ENCODE measurements around the gene ENO1.
A peak's percentile ranks its signal among the peaks of the same experiment; 100 is the strongest.

ENO1 gene

GRCh38 chr1:8870616-8871538, 7.6 kb downstream of the ENO1 start:
- DNase-seq (ENCODE audit: low read depth), result no peak

DNA sequence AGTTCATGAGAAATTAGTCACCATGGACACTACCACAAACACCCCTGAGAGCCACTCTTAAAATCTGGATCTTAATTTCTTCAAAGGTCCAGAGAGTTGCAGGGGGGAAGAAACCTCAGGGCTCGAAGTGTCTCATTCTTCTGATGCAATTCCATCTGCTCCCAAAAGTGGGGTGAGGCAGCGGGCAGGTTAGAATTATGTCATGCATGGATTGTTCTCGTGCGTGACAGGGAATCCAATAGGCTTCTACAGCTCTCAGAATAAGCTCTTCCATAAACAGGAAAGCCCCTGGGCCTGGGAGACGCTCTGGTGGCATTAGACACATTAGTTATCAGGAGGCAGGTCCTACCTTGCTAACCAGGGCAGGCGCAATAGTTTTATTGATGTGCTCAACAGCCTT, 8.4 kb downstream of the ENO1 start:
- DNase-seq (ENCODE audit: low read depth), result no peak

- no peak for DNase-seq (ENCODE audit: low read depth)
Observed at GRCh38 chr1:8867878-8868567, 10.5 kb downstream of the ENO1 start.

- no peak for DNase-seq (ENCODE audit: low read depth)
Observed at GRCh38 chr1:8866792-8867415, 11.6 kb downstream of the ENO1 start.

DNA sequence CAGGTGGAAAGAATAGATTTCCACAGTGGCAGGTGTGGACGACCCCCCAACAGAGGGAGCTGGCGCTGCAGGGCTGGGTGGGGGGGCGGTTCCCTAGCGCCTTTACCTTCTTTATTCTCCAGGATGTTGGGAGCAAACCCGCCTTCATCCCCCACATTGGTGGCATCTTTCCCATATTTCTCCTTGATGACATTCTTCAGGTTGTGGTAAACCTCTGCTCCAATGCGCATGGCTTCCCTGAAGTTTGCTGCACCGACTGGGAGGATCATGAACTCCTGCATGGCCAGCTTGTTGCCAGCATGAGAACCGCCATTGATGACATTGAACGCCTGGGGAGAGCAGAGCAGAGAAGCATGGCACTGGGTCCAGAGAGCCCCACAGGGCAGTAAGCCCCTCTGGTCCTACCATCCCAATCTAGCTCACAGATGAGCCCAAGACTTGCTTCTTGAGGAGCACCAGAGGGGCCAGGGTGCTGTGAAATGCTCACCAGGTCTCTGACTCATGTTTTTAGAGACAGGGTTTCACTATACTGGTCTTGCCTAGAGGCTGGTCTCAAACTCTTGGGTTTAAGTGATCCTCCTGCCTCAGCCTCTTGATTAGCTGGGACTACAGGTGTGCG, 12.2 kb downstream of the ENO1 start:
- no peak for DNase-seq (ENCODE audit: low read depth)

- no peak for DNase-seq (ENCODE audit: low read depth)
Observed at GRCh38 chr1:8864713-8865344, 13.7 kb downstream of the ENO1 start.

GRCh38 chr1:8863794-8864233, 14.7 kb downstream of the ENO1 start:
- DNase-seq (ENCODE audit: low read depth), result no peak

DNA sequence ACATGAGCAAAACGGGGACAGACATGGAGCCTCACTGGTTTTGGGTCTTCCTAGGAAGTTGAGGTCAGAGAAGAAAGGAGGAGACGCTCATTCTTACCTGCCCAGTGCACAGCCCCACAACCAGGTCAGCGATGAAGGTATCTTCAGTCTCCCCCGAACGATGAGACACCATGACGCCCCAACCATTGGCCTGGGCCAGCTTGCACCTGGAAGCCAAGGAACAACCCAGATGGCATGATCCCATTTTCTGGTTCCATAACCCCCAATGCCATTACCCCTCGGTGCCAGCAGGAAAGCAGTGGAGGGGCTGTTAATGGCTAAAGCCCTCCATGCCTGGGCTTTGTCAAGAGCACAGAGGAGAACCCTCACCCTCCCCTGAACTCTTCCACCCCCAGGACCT, 15.3 kb downstream of the ENO1 start:
- no peak for DNase-seq (ENCODE audit: low read depth)

- no peak for DNase-seq (ENCODE audit: low read depth)
Observed at GRCh38 chr1:8862528-8862927, 16.0 kb downstream of the ENO1 start.

- DNase-seq (ENCODE audit: low read depth), result no peak
Observed at GRCh38 chr1:8860738-8861516, 17.6 kb downstream of the ENO1 start.

DNA sequence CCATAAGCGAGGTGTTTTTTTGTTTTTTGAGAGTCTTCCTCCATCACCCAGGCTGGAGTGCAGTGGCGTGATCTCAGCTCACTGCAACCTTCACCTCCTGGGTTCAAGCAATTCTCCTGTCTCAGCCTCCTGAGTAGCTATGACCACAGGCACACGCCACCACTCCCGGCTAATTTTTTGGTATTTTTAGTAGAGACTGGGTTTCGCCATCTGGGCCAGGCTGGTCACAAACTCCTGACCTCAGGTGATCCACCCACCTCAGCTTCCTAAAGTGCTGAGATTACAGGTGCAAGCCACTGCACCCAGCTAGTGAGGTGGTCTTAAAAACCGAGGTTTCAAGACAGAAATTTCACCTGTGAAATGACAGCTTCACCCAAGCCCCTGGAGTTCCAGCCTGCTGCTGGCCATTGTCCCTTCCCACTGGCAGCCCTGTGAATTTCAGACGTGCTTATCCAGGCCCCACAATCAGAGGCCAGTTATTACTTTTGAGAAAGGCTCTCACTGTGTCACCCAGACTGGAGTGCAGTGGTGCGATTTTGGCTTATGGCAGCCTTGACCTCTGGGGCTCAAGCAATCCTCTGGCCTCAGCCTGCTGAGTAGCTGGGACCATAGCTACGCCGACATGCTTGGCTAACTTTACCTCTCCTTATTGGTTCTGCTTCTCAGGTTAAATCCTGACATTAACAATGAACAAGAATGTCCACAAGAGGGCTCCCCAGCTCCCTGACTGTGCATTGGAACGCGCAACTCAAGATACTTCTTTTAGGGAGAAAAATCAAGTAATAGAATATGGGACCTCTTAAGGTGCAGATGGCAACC, 19.4 kb downstream of the ENO1 start:
- DNase-seq (ENCODE audit: low read depth), result no peak

- DNase-seq (ENCODE audit: low read depth), result no peak
Observed at GRCh38 chr1:8858112-8858668, 20.3 kb downstream of the ENO1 start.

GRCh38 chr1:8856689-8857412, 21.6 kb downstream of the ENO1 start:
- no peak for DNase-seq (ENCODE audit: low read depth)

- no peak for DNase-seq (ENCODE audit: low read depth)
Observed at GRCh38 chr1:8854240-8854639, 24.2 kb downstream of the ENO1 start.

DNA sequence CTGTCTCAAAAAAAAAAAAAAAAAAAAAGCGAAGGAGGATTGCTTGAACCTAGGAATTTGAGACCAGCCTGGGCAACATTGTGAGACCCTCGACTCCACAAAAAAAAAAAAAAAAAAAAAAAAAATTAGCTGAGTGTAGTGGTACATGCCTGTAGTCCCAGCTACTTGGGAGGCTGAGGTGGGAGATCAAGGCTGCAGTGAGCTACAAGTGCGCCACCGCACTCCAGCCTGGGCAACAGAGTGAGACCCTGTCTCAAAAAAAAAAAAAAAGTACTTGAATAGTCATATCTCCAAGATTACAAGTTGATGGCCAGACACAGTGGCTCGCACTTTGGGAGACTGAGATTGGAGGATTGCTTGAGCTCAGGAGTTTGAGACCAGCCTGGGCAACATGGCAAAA, 27.4 kb downstream of the ENO1 start:
- DNase-seq (ENCODE audit: low read depth), result no peak

DNA sequence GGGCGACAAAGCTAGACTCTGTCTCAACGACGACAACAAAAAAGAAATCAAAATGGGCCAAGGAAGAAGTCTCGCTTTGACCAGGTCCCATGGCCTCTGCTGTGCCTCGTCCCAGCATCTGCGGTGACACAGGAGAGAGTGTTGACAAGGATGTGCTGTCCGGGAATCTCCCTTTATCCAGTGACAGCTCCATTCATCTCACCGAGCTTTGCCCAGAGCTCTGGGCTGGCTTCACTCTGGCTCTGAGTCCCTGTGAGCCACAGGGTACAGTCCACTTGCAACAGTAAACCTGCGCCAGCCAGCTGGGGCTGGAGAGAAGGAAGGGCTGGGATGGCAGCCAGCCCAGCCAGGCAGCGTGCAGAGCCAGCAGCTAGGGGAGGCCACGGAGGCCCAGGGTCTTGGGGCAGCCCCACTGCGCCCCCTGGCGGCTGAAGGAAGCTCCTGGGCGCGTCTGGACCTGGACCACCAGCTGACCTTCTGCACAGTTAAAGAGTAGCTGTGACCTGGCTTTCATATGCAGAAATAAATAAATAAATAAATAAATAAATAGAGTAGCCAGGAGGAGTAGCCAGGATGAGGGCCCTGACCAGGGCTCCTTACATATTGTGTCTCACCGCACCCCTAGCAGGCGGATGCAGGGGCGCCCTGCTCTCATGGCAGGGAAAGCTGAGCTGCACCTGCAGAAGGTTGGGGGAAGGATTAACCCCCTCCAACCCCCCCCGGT, 29.7 kb downstream of the ENO1 start:
- DNase-seq (ENCODE audit: low read depth), result peak; percentile 66

DNA sequence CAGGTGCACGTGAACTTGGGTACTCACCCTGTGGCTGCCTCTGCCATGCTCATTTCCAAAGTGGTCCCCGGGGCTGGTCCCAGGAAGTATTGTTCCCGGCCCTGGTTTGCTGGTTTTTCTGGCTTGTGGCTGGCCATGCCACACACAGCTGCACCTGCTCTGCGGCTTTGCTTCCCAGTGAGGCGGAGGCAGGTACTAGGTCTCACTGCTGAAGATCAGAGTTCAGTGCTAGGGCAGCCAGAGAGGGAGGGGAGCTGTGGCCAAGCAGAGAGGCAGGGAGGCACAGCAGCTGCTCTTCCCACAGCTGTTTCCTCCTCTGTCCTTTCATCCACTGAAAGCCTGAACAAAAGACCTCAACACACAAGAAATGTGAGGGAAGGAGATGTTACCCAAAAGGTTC, 30.5 kb downstream of the ENO1 start:
- no peak for DNase-seq (ENCODE audit: low read depth)

DNA sequence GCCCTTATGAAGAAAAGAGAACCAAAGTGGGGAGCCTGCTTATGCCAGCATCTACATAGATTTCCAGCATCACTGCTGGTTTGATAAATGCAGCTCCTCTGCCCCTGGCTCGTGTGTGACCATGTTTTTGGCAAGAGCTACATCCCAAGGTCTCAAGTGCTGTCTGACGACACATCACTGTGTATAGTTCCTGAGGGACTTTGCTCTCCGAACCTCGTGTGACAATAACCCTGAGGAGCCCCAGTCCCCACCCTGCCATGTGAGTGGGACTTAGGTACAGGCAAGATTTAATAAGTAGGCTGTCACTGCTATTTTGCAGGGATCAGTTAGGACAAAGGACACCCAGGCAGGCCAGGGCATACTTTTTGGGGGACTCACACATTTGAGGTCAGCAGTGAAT, 32.2 kb downstream of the ENO1 start:
- no peak for DNase-seq (ENCODE audit: low read depth)
